SK-N-MC (cell line): Measurements from ENCODE around the gene PPM1M.

Experiments used
- EZH2 ChIP-seq: fragments of 200-600 bp; sonication (generic); IDR thresholded peaks from one replicate; pipeline ENCODE4 v1.6.1; 2017; ENCODE audit warnings: antibody characterized with exemption
- POLR2AphosphoS5 ChIP-seq: IDR thresholded peaks from 2 replicates; pipeline ENCODE4 v1.6.1; 2012; ENCODE audit warnings: mild to moderate bottlenecking, low read depth, low read length, borderline replicate concordance

GRCh38 chr3:52253314-52254304 lies 8.1 kb downstream of the PPM1M start:
- TF ChIP-seq POLR2AphosphoS5 (0 out of 2 replicates have a peak, but pooled peaks have one; percentile 13), EZH2 (no peak)
